GM18508 (cell line): ENCODE results near the gene RAB30.
A peak's percentile ranks its signal among the peaks of the same experiment; 100 is the strongest.
"Not testable (repeated sequence)": the region's sequence is repeated elsewhere in the genome, so short reads cannot be mapped to it uniquely, and the experiment has no call there.

Experiments used
- ATAC-seq: cut with Tn5 transposase; IDR thresholded peaks from one replicate; pipeline ENCODE4 v1.9.1; 2021; ENCODE audit warnings: moderate number of reproducible peaks; ENCODE audit not compliant: insufficient read depth, unreplicated experiment

The RAB30 gene

DNA sequence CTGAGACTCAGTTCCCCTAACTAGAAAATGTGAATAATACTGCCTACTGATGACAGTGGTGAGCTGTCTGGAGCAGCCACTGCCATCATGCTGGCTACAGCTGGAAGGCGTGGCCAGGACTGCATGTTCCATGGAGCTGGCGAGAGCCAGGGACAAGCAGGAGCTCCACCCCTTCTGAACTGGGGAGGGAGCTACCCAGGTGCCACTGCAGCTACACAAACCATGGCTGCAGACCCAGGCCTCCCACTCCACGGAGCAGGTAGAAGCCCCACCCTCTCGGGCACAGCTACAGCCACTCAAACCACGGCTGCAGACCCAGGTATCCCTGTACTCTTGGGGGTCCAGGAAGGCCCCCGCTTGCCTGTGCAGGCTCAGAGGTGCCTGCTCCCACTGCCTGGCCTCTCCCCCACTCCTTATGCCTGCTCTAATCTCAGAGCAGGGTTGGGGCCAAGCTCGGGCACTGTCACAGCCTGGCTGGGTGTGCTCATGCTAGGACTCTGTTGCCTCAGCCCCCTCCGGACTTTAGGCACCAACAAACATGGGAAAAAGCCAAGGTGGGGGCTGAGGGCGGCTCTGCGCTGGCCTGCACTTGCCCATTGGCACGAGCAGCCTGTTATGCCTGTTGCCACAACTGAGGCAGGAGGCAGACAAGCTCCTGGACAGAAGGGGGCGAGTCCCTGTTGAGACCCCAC lies 51.7 kb downstream of the RAB30 start:
- ATAC-seq: no peak

DNA sequence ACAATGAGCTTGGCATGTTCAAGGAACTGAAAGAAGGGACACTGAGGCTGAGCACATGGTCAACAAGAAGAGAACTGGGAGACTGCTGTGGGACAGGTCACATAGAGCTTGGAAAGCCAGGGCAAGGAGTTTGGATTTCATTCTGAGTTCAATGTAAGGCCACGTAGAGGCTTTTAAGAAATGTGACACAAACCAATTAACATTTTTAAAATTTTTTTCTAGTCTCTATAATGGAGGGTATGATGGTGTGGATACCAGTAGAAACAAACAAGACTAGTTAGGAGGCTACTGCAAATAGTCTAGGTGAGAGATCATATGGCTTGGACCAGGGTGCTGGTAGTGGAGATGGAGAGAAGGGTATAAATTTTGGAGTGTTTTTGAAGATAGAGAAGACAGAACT lies 56.7 kb downstream of the RAB30 start:
- no peak for ATAC-seq

DNA sequence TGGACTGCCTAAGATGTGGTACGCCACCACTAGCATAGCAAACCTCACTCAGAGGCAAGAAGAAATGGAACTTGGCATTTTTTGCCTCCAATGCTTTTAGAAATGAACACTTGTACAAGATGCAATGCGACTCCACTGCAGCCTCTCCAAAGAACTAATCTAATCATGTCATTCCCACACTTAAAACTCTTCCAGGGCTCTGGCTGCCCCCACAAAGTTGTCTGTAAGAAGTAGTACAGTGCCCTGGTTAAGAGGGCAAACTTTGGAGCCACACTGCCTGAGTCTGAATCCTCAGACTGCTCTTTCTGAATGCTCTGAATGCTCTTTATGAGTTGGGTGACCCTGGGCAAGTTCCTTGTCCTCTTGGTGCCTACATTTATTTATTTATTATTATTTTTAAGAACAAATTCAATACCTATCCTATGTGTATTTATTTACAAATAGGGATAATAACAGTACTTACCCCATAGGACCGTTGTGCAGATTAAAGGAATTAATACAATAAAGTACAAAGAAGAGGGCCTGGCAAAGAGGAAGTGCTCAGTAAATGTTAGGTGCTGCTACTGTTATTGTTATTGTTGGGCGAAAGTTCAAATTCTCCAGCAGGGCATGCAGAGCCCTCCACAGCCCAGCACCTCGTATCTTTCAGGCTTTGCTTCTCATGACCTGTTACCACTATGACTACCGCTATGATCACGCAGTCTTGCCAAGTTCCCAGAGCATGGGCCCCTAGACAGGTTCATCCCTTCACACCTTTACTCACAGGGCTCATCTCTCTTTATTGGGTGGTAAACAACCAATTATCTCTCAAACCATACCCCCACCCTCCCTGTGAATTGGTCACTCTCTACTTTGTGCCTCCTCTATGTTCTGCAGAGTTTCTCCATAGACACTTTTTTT lies 59.3 kb downstream of the RAB30 start:
- no peak for ATAC-seq

DNA sequence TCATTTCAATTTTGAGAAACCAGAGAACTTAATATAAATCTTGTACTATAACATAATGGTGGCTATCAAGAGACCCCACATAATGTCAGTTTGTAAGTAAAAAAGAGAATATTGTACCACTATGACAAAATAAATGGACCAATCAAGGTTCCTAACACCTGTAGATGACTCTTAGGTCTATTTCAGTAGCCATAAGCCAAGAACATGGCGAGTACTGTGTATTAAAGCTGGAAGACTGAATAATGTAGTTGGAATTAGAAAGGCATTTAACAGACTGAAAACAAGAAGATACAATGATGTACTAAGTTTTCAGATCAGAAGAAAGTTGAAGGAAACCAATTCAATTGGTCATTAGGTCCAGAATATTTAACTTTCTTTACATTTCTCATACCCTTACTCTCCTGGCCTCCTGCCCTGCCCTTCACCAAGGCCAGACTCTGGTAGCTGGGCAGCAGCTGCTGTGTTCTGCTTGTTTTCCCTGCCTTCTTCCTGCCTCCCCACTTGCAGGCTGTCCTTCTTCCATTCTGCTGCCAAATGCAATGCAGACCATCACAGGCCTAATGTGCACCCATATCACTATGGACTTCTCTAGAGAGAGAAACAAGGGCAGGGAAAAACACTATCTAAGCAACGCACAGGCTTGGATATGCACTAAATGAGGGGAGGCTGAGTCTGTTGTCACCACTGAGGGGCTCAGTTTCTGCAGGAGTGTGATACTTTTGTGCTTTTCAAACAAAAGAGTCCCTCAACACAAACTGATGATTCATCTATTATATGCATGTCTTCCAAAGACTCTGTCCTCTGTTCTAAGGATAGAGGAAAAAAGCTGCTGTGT lies 60.1 kb downstream of the RAB30 start:
- no peak for ATAC-seq

DNA sequence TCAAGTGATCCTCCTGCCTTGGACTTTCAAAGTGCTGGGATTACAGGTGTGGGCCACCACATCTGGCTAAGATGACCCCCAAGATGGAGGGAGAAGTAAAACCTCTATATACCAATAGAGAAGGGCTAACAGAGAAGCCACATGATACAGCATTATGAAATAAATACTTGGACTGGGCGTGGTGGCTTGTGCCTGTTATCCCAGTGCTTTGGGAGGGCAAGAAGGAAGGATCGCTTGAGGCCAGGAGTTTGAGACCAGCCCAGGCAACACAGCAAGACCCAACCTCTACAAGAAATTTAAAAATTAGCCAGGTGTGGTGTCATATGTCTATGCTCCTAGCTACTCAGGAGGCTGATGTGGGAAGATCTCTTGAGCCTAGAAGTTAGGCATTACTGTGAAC lies 61.7 kb downstream of the RAB30 start:
- no peak for ATAC-seq

DNA sequence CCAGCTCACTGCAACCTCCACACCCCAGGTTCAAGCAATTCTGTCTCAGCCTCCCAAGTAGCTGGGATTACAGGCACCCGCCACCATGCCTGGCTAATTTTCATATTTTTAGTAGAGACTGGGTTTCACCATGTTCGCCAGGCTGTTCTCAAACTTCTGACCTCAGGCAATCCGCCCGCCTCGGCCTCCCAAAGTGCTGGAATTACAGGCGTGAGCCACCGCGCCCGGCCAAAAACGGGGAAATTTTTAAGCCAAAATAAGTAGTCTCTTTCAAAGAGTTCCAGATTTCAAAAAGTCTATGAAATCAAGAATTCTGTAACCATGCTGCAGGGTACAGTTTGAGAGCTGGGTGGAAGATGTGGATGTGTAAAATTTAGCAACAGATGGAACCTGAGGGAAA lies 62.6 kb downstream of the RAB30 start:
- not testable (repeated sequence) for ATAC-seq

DNA sequence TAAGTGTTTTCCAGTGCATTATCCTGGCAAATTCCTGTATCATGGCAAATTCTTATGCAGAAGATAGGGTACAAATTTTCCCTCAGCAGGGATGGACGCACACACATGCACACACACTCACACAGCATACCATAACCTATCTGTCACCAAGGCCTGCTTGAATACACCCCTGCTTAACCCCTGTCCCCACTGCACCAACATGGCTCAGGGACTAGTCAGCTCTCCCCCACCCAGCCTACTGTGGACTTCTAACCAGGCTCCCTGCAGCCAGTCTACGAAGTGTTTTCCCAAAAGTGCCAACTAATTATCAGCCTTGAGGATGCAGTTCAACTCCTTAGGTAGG lies 63.1 kb downstream of the RAB30 start:
- no peak for ATAC-seq

DNA sequence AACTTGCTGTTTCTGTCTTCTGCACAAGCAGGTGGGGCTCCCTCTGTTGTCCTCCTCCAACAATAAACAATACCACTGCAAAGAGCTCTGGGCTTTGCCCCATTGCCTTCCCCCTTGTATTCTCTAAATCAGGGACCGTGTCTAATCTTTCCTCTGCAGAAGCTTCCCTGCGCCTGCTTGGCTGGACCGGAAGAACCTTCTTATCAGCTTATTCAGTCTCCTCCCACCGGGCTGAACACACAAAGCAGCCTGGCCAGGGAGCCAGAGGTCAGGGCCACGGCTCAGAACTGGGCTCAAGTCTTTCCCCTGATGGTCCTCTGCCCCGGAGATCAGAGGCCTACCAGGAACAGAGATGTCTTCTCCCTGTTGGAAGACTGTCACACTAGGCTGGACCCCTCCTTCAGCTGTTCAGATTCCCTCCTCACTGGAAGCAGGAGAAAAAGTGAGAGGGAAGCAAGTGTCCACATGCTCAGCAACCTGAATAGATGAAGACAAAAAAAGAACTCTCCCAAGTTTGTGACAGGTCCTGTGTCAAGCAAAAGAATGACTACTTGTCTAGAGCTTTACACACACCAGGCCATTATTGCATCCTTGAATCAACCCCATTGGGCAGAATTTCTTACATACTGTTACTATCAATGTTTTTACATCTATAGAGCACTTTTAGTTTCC lies 63.7 kb downstream of the RAB30 start:
- ATAC-seq: no peak

DNA sequence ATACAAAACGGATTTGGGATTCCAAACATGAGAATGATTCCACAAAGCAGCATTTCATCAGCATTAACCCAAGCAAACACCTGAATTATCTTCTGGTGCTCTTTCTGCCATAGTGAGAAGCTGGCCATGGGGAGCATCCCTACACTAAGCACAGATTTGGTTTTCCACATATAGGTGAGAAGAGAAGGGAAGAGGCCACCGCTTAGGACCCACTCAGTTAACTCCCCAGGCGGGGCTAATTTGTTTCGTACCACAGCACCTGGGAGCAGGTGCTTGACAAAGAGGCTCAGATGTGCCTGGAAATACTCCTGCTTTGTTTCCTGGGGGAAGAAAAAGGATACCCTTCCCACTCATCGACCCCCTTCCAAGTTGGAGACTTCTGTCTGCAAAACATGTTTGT lies 64.2 kb downstream of the RAB30 start:
- no peak for ATAC-seq

DNA sequence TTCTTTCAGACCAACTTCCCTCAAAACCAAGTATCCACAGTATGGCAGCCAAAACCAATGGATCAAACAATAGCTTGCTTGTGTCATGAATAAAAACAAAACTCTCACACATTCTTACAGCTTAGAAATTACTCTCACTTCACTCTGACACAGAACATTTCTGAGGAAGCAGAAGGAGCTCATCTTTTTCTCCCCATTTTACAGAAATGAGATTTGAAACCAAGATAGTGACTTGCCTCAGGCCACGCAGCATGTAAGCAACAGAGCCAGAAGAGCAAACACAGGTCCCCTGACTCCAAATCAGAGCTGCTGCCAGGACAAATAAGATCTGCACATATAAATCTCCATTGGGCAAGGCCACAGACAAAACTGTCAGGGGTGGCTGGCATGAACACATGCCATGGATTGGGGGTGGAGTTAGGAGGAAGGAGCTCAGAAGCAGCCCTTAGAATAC lies 64.8 kb downstream of the RAB30 start:
- ATAC-seq: peak; percentile 38

DNA sequence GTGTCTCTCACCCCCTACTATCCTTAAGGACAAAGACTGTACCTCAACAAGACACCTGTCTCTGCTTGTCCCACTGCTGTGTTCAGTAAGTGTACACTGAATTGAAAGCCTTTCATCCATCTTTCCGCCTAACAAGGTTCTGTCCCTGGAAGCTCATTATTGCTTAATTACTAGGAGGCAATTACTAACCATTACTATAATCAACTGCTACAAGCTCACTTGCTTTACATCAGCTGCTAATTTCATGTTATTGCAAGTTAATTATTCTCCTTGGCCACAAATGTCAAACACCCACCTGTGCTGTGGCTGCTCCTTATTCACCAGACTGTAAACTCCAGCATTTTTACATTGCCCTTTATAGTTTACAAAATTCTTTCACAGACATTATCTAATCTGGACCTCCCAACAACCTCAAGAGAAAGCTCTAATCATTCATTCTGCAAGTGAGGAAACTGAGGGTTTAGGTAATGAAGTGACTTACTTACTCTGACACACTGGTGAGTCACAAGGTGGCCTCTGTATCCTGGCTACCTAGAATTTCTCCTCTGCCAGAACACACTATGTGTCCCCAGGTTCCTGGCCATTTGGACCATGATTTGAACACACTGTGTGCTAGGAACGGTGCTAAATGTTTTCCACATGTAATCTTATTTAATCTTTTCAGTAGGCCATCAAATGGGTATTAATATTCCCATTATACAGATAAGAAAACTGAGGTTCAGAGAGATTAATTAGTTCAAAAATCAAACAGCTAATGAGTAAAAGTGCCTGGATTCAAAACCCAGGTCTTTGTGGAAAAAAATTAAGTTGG lies 66.7 kb downstream of the RAB30 start:
- ATAC-seq: no peak

DNA sequence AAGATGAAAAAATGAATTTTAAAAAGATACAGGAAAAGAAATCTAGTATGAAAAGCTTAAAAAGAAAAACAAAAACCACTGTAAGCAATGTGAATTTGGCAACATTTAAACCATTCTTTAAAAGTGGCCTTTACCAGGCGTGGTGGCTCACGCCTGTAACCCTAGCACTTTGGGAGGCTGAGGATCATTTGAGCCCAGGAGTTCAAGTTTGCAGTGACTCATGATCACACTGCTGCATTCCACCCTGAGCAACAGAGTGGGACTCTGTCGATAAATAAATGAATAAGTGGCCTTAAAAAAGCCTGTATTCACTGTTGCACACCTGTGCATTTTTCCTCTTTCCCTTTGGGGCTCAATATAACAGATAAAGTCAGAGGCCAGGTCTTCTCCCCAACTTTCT lies 69.2 kb downstream of the RAB30 start:
- ATAC-seq: no peak

DNA sequence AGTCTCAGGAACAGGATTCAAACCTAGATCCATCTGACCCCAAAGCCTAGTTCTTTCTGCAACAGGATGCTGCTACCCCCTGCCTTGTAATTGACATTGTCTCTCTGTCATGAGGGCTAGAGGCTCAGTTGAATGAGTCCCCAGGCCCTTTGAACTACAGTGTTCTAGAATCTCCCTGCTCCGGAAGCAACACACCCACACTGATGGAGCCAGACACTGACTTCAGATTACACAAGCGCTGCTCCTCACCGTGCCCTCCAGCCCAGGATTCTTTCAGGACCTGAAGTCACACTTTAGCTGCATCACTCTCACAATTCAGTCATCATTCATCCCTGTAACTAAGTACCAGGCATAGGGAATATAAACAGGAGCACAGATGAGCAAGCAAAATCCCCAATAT lies 69.6 kb downstream of the RAB30 start:
- no peak for ATAC-seq

DNA sequence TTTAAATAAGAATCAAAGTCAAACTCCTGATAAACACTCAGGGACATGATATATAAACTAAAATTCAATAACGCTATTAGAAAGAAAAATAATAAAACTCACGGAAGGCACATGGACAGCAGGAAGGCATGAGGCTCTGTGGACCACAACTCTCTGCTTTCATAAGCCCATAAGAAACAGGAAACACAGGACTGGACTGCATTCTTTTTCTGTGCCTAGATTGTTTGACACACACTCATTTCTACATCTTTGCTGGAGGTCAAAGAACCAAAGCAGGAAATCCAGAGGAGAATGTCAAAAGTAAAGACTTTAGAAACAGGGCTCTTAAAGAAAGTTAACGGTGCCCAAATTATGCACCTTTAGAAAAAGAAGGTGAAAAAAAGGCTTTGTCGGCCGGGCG lies 71.3 kb downstream of the RAB30 start:
- no peak for ATAC-seq

DNA sequence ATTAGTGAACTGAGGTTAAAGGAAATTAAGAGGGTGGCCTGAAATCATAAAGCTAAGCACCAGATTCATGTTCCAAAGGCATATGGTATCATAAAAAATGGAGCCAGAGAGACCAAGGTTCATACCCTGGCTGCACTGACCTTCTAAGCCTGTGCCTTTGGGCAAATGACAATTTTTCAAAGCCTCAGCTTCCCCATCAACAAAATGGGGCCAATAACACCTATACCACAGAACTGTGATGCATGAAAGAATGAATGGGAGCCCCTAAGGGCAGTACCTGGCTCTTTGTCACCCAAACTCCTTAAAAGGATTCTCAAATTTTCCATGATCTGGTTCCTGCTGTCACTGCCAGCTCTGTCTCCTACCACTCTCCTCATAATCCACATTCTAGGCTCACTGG lies 72.5 kb downstream of the RAB30 start:
- no peak for ATAC-seq

DNA sequence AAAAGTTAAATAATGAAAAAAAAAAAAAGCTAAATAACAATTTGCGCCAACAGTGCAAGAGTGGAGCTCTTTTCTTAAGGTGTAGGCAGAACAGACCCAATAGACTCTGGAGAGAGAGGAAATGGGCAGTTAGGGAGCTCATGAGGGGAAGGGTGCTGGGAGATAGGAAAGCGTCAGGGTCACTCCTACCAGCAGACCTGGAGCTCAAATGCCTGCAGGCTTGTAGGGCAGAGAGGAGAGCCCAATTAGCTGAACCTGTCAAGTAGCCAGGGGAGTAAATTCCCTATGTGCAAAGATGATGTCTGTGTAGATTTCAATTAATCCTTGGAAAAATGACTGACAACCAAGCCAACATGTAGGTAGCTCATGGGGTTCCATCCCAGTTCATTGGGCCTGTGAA lies 73.0 kb downstream of the RAB30 start:
- ATAC-seq: no peak

DNA sequence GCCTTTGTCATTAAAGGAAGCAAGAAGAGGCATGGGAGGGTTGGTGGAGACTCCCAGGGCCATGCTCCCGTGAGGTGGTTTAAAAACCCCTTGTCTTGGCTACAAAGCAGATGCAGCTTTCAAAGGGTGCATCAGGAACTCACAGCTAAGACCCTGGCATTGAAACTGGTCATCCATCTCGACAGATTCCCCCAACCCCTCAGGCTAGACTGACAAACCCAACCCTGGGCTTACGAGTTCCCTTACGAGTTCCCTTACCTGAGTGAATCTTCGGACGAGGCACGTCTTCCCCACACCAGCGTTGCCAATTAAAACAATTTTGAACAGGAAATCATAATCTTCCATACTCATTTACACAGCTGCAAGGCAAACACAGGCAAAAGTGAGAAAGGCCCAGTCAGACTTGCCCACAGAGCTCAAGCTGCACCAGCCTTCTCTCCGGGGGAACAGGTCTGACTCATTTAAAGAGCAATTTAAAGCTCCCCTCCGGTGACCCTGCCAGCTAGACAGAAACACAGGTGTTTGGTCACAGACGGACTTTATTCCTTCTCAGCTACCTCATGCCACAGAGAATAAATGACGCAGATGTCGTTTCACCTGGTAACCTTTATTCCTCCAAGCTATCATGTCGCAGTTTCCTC lies 74.6 kb downstream of the RAB30 start:
- ATAC-seq: peak; percentile 82

DNA sequence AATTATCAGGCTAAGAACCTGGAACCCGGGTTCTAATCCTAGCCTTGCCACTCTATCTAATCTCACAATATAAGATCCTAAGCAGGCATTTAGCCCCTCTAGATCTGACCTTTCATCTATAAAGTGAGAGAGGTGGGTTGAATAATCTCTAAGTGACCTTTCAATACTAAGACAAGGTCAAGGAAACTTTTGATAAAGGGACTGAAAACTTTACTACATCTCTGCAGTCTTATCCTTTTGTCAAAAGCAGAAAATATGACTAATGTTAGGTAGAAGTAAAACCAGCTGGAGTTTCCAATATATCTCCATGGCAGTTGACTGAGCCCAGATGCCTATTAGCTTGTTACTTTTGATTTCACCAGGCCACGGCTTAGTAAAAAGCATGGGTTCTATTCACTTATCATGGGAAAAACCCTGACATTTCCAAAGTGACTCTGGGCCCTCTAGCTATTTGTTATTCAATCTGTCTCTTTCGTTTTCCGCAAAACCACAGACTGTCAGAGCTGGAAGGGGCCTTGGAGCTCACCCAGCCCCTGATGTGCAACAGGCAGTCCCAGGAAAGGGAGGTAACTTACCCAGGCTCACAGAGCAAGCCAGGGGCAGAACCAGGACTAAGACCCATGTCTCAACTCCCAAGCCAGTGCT lies 75.8 kb downstream of the RAB30 start:
- ATAC-seq: peak; percentile 32

DNA sequence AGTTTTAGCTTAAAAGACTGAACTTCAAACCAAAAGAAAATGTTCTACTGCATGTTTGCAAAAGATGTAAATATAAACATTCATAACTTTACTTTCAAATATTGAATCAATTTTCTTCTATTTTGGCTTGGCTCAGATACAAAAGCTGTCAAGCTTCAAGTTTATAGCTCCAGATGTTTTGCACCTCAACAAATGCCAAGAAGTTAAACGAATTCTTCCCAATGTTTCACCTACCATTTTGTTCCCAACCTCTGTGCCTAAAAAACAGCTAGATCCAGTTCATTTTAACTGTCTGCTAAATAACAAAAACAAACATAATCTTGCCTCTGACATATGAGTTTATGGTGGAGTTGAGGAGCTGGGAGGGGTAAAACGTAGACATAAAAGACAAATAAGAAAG lies 76.5 kb downstream of the RAB30 start:
- no peak for ATAC-seq
